ENCODE data around the gene TC2N. TPM values are rescaled to one million over a fixed set of nuclear protein-coding genes. Genes with fewer than 3 reads are reported as not detected.
A peak's percentile ranks its signal among the peaks of the same experiment; 100 is the strongest.

Gene TC2N
- polyA plus RNA-seq, 3 donors, result 0.24 to 0.55 TPM; not detected in 1

DNA sequence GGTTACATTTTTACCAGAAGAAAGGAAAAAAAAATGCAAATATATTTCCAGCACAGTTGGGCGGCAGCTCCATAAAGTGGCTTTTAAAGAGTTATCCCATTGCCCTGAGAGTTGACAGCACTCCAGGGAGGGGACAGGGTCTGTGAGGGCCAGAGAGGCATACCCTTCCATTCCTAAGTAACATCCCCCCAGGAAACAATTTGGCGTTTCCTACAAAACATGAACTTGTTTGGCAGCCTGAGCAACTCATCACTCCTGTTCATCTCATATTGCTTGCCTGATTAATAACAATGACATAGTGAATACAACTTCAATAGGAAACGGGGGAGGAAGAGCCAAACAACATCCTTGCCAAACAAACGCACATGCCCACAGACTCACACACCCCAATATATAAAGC lies 23.3 kb downstream of the TC2N start:
- Mint-ChIP-seq H3K4me3 (no peak overlapping the region), H3K4me1 (peaks cover 7% of the 10 kb centered on the region), H3K27ac (no peak overlapping the region), H3K9me3 (peaks cover 0 to 5% (median 0%) of the 10 kb centered on the region in 7 donors), H3K36me3 (no peaks in the 10 kb centered on the region), H3K27me3 (ENCODE audit: low read depth in 3 of 3) (peaks cover 2 to 6% (median 2%) of the 10 kb centered on the region in 3 donors)
- Histone ChIP-seq H3K27me3 (ENCODE audit: control insufficient read depth in 2 of 2, insufficient read depth in 2 of 2, low read length in 2 of 2) (peaks cover 0 to 4% of the 10 kb centered on the region in 2 donors), H4K20me1 (ENCODE audit: insufficient read depth, low read length) (no peaks in the 10 kb centered on the region), H3K9ac (ENCODE audit: insufficient read depth, low read length, poor library complexity, severe bottlenecking) (no peak overlapping the region), H3K4me3 (replicated peaks in 1 of 3; ENCODE audit: low read depth in 2 of 3, low read length in 3 of 3) (no peak overlapping the region), H3K4me2 (replicated peaks; ENCODE audit: extremely low read depth, low read length, poor library complexity, severe bottlenecking) (no peak overlapping the region), H3K27ac (ENCODE audit: low read depth in 1 of 2, low read length in 2 of 2) (no peak overlapping the region), H3K9me3 (replicated peaks in 1 of 2; ENCODE audit: control insufficient read depth in 1 of 2, insufficient read depth in 1 of 2, low read length in 2 of 2) (no peaks in the 10 kb centered on the region), H2AFZ (ENCODE audit: insufficient read depth, low read depth, low read length, poor library complexity, severe bottlenecking) (no peak overlapping the region), H3K36me3 (replicated peaks in 1 of 2; ENCODE audit: control insufficient read depth in 1 of 2, insufficient read depth in 2 of 2, low read length in 2 of 2) (no peaks in the 10 kb centered on the region), H3K79me2 (ENCODE audit: insufficient read depth, low read length) (no peaks in the 10 kb centered on the region), H3K4me1 (ENCODE audit: control insufficient read depth in 1 of 2, insufficient read depth in 2 of 2, low read length in 2 of 2) (peaks cover 0 to 7% of the 10 kb centered on the region in 2 donors)
- no peak for DNase-seq
- intact Hi-C loops (cut with micrococcal nuclease), result no loop called here
- 89% methylated on average over 1 of the region's 4 CpGs for WGBS (ENCODE audit: insufficient coverage)
- TF ChIP-seq, protein P1, sequence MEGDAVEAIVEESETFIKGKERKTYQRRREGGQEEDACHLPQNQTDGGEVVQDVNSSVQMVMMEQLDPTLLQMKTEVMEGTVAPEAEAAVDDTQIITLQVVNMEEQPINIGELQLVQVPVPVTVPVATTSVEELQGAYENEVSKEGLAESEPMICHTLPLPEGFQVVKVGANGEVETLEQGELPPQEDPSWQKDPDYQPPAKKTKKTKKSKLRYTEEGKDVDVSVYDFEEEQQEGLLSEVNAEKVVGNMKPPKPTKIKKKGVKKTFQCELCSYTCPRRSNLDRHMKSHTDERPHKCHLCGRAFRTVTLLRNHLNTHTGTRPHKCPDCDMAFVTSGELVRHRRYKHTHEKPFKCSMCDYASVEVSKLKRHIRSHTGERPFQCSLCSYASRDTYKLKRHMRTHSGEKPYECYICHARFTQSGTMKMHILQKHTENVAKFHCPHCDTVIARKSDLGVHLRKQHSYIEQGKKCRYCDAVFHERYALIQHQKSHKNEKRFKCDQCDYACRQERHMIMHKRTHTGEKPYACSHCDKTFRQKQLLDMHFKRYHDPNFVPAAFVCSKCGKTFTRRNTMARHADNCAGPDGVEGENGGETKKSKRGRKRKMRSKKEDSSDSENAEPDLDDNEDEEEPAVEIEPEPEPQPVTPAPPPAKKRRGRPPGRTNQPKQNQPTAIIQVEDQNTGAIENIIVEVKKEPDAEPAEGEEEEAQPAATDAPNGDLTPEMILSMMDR (IDR thresholded peaks at IDR 0.05), result no peak

DNA sequence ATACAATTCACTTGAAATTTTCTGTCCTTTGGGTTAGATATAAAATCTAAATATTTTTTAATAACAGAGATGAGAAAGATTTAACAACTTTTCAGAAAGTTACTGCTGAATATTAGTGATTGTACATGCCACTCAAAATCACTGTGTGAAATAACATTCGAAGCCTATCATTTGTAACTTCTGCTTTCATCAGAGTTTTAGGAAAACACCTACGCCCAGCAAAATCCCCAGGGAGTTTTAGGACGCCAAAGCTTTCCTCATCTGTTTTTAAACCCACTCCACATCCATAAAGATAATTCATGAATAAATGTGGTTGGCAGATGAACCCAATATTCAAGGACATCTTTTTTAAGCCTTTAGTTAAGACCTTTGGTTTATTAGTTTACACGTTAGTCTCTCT lies 23.9 kb downstream of the TC2N start:
- intact Hi-C loops (cut with micrococcal nuclease), result no loop called here
- H4K20me1 ChIP-seq (ENCODE audit: insufficient read depth, low read length), result no peaks in the 10 kb centered on the region
- WGBS (ENCODE audit: insufficient coverage), result 90% methylated on average over 2 of the region's 4 CpGs
- H3K4me1 ChIP-seq (ENCODE audit: control insufficient read depth in 1 of 2, insufficient read depth in 2 of 2, low read length in 2 of 2), result peaks cover 0 to 7% of the 10 kb centered on the region in 2 donors
- H3K27ac ChIP-seq (ENCODE audit: low read depth in 1 of 2, low read length in 2 of 2), result no peak overlapping the region
- Mint-ChIP-seq H3K36me3 (no peaks in the 10 kb centered on the region), H3K4me3 (no peak overlapping the region), H3K27ac (no peak overlapping the region), H3K27me3 (ENCODE audit: low read depth in 3 of 3) (peaks cover 3 to 9% (median 4%) of the 10 kb centered on the region in 3 donors), H3K9me3 (peaks cover 0 to 5% (median 0%) of the 10 kb centered on the region in 7 donors), H3K4me1 (peaks cover 7% of the 10 kb centered on the region)
- peaks cover 0 to 7% of the 10 kb centered on the region in 2 donors for H3K27me3 ChIP-seq (ENCODE audit: control insufficient read depth in 2 of 2, insufficient read depth in 2 of 2, low read length in 2 of 2)
- TF ChIP-seq, protein P1 (IDR thresholded peaks at IDR 0.05), result no peak
- peak in 1 of 3 donors; percentile 12 for DNase-seq
- no peaks in the 10 kb centered on the region for H3K79me2 ChIP-seq (ENCODE audit: insufficient read depth, low read length)
- H3K4me3 ChIP-seq (replicated peaks in 1 of 3; ENCODE audit: low read depth in 2 of 3, low read length in 3 of 3), result no peak overlapping the region
- no peaks in the 10 kb centered on the region for H3K36me3 ChIP-seq (replicated peaks in 1 of 2; ENCODE audit: control insufficient read depth in 1 of 2, insufficient read depth in 2 of 2, low read length in 2 of 2)
- no peak overlapping the region for H3K4me2 ChIP-seq (replicated peaks; ENCODE audit: extremely low read depth, low read length, poor library complexity, severe bottlenecking)
- H3K9ac ChIP-seq (ENCODE audit: insufficient read depth, low read length, poor library complexity, severe bottlenecking), result no peak overlapping the region
- no peak overlapping the region for H2AFZ ChIP-seq (ENCODE audit: insufficient read depth, low read depth, low read length, poor library complexity, severe bottlenecking)
- H3K9me3 ChIP-seq (replicated peaks in 1 of 2; ENCODE audit: control insufficient read depth in 1 of 2, insufficient read depth in 1 of 2, low read length in 2 of 2), result no peaks in the 10 kb centered on the region
